ENCODE data around the gene LRRC45.

LRRC45 gene

GRCh38 chr17:82008258-82008940, 14.7 kb upstream of the LRRC45 start:
- no peak for DNase-seq

- DNase-seq, result no peak
Observed at GRCh38 chr17:82008941-82009405, 14.1 kb upstream of the LRRC45 start.

GRCh38 chr17:82009413-82009812, 13.7 kb upstream of the LRRC45 start:
- no peak for DNase-seq

- DNase-seq, result no peak
Observed at GRCh38 chr17:82010575-82011525, 12.3 kb upstream of the LRRC45 start.

- no peak for DNase-seq
Observed at GRCh38 chr17:82011617-82012187, 11.4 kb upstream of the LRRC45 start.

GRCh38 chr17:82012261-82012639, 10.9 kb upstream of the LRRC45 start:
- DNase-seq, result no peak

- DNase-seq, result peak; percentile 83
Observed at GRCh38 chr17:82012640-82013295, 10.3 kb upstream of the LRRC45 start.

GRCh38 chr17:82013341-82013740, 9.8 kb upstream of the LRRC45 start:
- no peak for DNase-seq

- DNase-seq, result no peak
Observed at GRCh38 chr17:82013772-82014321, 9.3 kb upstream of the LRRC45 start.

GRCh38 chr17:82014432-82014831, 8.7 kb upstream of the LRRC45 start:
- DNase-seq, result no peak

- no peak for DNase-seq
Observed at GRCh38 chr17:82014971-82015310, 8.2 kb upstream of the LRRC45 start.

- DNase-seq, result no peak
Observed at GRCh38 chr17:82015311-82015971, 7.7 kb upstream of the LRRC45 start.

GRCh38 chr17:82016061-82016874, 6.8 kb upstream of the LRRC45 start:
- DNase-seq, result no peak

GRCh38 chr17:82016875-82017459, 6.1 kb upstream of the LRRC45 start:
- DNase-seq, result no peak

- no peak for DNase-seq
Observed at GRCh38 chr17:82017612-82018151, 5.4 kb upstream of the LRRC45 start.

- peak; percentile 68 for DNase-seq
Observed at GRCh38 chr17:82018152-82018988, 4.7 kb upstream of the LRRC45 start.

GRCh38 chr17:82018989-82019689, 4.0 kb upstream of the LRRC45 start:
- no peak for DNase-seq

- peak; percentile 48 for DNase-seq
Observed at GRCh38 chr17:82019690-82020571, 3.2 kb upstream of the LRRC45 start.

Measured in NCI-H510A (cell line).